ENCODE measurements around the gene TRIM17.

- TF ChIP-seq CTCF (IDR thresholded peaks at IDR 0.05; ENCODE audit: borderline replicate concordance, extremely low read depth, low read length, poor library complexity, severe bottlenecking): no peak
- no peak for TF ChIP-seq EZH2 (IDR thresholded peaks at IDR 0.05; ENCODE audit: borderline replicate concordance, low read depth, low read length, severe bottlenecking)
These were observed 46.4 kb upstream of the TRIM17 start for GRCh38 chr1:228463009-228463558.
